ENCODE results near the gene KRTAP12-2.
"Not testable (repeated sequence)": the region's sequence is repeated elsewhere in the genome, so short reads cannot be mapped to it uniquely, and the experiment has no call there.

KRTAP12-2 gene

DNA sequence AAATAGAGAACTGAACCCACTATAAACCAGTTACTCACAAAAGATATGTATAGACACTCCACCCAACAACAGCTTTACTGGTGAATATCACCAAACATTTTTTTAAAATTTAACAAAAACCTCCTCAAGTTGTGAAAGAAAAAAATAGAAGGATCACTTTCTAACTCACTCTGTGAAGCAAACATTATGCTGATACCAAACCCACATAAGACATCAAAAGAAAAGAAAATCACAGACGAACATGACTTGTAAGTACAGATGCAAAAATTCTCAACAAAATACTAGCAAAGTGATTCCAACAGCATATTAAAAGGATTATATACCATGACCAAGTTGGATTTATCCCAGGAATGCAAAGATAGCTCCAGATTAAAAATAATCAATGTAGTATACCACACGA is 25.0 kb upstream of the KRTAP12-2 start:
- no peak overlapping the region for H3K9ac ChIP-seq (ENCODE audit: low read depth, low read length)
- H3K4me3 ChIP-seq (ENCODE audit: low read depth, low read length): no peak overlapping the region
- peaks cover 13% of the 10 kb centered on the region for H3K4me1 ChIP-seq (ENCODE audit: control insufficient read depth, insufficient read depth, low read length)
- H3K27me3 ChIP-seq (ENCODE audit: control insufficient read depth, insufficient read depth, low read length): no peaks in the 10 kb centered on the region
- H3K36me3 ChIP-seq (ENCODE audit: control insufficient read depth, insufficient read depth, low read length): no peaks in the 10 kb centered on the region
- H3K27ac ChIP-seq (ENCODE audit: low read depth, low read length): no peak overlapping the region
- H3K9me3 ChIP-seq (ENCODE audit: control insufficient read depth, insufficient read depth, low read length): peaks cover 3% of the 10 kb centered on the region

DNA sequence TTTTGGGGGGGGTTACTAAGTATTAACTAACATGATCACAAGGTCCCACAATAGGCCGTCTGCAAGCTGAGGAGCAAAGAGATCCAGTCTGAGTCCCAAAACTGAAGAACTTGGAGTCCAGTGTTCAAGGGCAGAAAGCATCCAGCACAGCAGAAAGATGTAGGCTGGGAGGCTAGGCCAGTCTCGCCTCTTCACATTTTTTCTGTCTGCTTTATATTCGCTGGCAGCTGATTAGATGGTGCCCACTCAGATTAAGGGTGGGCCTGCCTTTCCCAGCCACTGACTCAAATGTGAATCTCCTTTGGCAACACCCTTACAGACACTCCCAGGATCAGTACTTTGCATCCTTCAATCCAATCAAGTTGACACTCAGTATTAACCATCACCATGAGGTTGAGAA is 23.0 kb upstream of the KRTAP12-2 start:
- peaks cover 17% of the 10 kb centered on the region for H3K4me1 ChIP-seq (ENCODE audit: control insufficient read depth, insufficient read depth, low read length)
- not testable (repeated sequence) for H3K27me3 ChIP-seq (ENCODE audit: control insufficient read depth, insufficient read depth, low read length); H3K4me3 ChIP-seq (ENCODE audit: low read depth, low read length); H3K9ac ChIP-seq (ENCODE audit: low read depth, low read length); H3K36me3 ChIP-seq (ENCODE audit: control insufficient read depth, insufficient read depth, low read length); H3K27ac ChIP-seq (ENCODE audit: low read depth, low read length); H3K9me3 ChIP-seq (ENCODE audit: control insufficient read depth, insufficient read depth, low read length)

DNA sequence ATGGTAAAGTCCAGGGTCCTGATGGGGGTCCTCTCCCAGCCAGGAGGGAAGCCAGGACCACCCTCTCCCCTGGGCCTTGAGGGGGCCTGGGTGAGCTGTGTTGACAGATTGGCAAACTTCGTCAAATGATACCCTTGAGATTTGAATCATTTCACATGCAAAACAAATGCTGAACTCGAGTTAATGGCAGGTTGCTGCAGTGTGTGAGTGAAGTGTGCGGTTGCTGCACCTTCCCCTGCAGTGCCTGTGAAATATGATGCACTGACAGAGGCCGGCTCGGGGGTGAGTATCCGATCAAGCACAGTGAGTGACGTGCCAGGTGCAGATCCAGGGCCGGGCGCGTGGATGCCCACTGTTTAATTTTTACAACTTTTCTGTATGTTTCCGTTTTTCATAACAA is 20.9 kb upstream of the KRTAP12-2 start:
- Histone ChIP-seq H3K36me3 (ENCODE audit: control insufficient read depth, insufficient read depth, low read length) (no peaks in the 10 kb centered on the region), H3K4me1 (ENCODE audit: control insufficient read depth, insufficient read depth, low read length) (peaks cover 17% of the 10 kb centered on the region), H3K27me3 (ENCODE audit: control insufficient read depth, insufficient read depth, low read length) (no peaks in the 10 kb centered on the region), H3K27ac (ENCODE audit: low read depth, low read length) (no peak overlapping the region), H3K9ac (ENCODE audit: low read depth, low read length) (no peak overlapping the region), H3K9me3 (ENCODE audit: control insufficient read depth, insufficient read depth, low read length) (no peaks in the 10 kb centered on the region), H3K4me3 (ENCODE audit: low read depth, low read length) (no peak overlapping the region)

DNA sequence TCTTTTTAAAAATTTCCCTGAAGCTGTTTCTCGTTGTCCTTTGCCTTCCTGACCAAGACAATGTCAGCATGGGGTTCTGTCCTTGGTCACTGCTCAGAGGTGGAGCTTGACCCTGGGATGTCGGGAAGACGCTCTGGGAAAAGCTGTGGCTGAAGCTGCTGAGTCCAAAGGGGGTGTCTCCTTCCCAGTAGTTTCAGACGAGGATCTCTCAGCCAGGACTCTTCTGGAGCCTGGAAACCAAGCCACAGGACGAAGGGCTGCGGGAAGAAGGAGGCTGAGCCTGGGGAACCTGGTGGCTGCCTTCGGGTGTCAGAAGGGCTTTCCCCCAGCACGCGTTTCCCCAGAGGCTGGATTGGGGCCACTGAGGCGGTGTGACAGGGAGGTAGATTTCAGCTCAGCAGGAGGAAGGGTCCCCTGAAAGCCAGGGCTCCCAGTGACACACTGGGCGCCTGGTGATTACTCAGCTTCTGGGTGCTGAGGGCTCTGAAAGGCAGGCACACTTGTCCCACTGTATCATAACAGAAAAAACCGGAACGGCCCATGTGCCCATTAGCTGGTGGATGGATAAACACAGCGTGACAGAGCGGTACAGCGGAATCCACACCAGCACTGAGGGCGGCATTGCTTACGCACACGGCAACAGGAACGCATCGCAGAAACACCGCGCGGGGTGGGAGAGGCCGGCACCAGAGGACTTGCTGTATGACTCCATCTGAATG is 20.3 kb upstream of the KRTAP12-2 start:
- Histone ChIP-seq H3K27ac (ENCODE audit: low read depth, low read length) (peak overlapping the region; percentile 64), H3K4me1 (ENCODE audit: control insufficient read depth, insufficient read depth, low read length) (peaks cover 17% of the 10 kb centered on the region), H3K9me3 (ENCODE audit: control insufficient read depth, insufficient read depth, low read length) (no peaks in the 10 kb centered on the region), H3K4me3 (ENCODE audit: low read depth, low read length) (no peak overlapping the region), H3K27me3 (ENCODE audit: control insufficient read depth, insufficient read depth, low read length) (no peaks in the 10 kb centered on the region), H3K9ac (ENCODE audit: low read depth, low read length) (no peak overlapping the region), H3K36me3 (ENCODE audit: control insufficient read depth, insufficient read depth, low read length) (no peaks in the 10 kb centered on the region)

DNA sequence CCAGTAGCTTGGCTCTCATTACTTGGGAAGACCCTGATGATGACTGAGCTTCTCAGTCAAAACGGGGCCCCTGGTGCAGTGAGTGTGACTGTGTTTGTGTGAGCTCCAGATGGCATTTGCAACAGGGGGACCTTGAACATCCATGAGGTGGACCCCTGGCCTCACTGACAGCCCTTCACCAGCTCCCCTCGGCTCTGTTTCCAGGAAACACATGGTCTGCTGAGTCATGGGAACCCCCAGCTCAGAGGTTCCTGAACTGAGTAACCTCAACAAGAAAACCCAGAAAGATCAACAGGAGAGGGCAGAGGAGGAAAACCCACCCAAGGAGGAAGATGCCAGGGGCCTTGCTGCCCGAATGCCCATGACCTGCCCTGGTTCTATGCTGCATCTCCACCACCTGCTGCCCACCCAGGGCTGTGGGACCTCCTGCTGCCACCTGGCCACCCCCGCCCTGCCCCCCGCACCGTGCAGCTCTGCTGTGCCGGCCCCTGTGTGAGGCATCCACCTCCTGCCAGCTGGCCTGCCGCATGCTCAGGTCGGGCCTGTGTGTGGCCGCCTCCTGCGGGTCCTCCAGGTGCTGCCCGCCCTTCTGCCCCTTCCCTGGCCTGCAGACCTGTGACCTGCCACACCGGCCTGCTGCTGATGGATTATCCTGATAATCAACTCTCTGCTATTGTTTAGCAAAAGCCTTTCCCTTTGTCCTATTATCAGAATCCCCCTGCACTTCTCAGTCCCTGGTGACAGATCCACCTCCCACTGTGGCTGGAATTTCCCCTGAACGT is 19.5 kb upstream of the KRTAP12-2 start:
- Histone ChIP-seq H3K36me3 (ENCODE audit: control insufficient read depth, insufficient read depth, low read length) (no peaks in the 10 kb centered on the region), H3K27me3 (ENCODE audit: control insufficient read depth, insufficient read depth, low read length) (no peaks in the 10 kb centered on the region), H3K9ac (ENCODE audit: low read depth, low read length) (no peak overlapping the region), H3K4me1 (ENCODE audit: control insufficient read depth, insufficient read depth, low read length) (peaks cover 17% of the 10 kb centered on the region), H3K27ac (ENCODE audit: low read depth, low read length) (peak overlapping the region; percentile 64), H3K4me3 (ENCODE audit: low read depth, low read length) (no peak overlapping the region), H3K9me3 (ENCODE audit: control insufficient read depth, insufficient read depth, low read length) (no peaks in the 10 kb centered on the region)

DNA sequence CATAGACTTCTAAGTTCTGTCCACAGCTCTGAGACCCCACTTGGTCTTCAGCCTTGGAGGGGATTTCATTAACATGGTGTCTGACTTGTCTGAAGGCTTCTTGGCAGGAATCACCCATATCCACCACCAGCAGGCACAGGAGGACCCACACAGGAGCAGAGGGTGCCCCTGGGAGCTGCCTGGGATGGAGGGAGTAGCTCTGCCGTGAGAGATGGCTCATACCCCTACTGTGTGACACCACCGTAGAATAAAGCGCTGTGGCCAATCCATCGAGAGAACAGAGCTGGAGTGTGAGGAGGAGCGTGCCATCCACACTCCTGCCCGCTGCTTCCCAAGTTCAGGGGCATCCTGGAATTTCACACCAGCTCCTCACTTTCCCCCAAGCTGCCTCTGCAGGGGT is 18.3 kb upstream of the KRTAP12-2 start:
- not testable (repeated sequence) for H3K27ac ChIP-seq (ENCODE audit: low read depth, low read length); H3K36me3 ChIP-seq (ENCODE audit: control insufficient read depth, insufficient read depth, low read length); H3K9ac ChIP-seq (ENCODE audit: low read depth, low read length); H3K9me3 ChIP-seq (ENCODE audit: control insufficient read depth, insufficient read depth, low read length); H3K27me3 ChIP-seq (ENCODE audit: control insufficient read depth, insufficient read depth, low read length); H3K4me3 ChIP-seq (ENCODE audit: low read depth, low read length)
- H3K4me1 ChIP-seq (ENCODE audit: control insufficient read depth, insufficient read depth, low read length): peaks cover 17% of the 10 kb centered on the region

DNA sequence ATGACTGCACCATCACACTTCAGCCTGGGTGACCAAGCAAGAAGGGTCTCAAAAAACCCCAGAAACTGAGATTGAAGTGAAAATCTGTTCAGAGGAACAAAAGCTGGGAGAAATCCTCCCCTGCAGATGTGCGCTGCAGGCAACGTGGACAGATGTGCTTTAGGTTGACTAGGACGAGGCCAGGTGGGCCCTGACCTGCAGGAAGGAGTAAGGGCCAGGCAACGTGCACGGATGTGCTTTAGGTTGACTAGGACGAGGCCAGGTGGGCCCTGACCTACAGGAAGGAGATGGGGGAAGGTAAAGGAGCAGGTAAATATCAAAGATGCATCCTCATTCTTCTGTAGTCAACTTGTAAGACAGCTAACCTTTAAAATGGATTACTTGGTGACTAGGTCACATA is 17.8 kb upstream of the KRTAP12-2 start:
- no peaks in the 10 kb centered on the region for H3K27me3 ChIP-seq (ENCODE audit: control insufficient read depth, insufficient read depth, low read length)
- H3K9ac ChIP-seq (ENCODE audit: low read depth, low read length): no peak overlapping the region
- H3K36me3 ChIP-seq (ENCODE audit: control insufficient read depth, insufficient read depth, low read length): no peaks in the 10 kb centered on the region
- no peaks in the 10 kb centered on the region for H3K9me3 ChIP-seq (ENCODE audit: control insufficient read depth, insufficient read depth, low read length)
- peaks cover 17% of the 10 kb centered on the region for H3K4me1 ChIP-seq (ENCODE audit: control insufficient read depth, insufficient read depth, low read length)
- no peak overlapping the region for H3K27ac ChIP-seq (ENCODE audit: low read depth, low read length)
- H3K4me3 ChIP-seq (ENCODE audit: low read depth, low read length): no peak overlapping the region

DNA sequence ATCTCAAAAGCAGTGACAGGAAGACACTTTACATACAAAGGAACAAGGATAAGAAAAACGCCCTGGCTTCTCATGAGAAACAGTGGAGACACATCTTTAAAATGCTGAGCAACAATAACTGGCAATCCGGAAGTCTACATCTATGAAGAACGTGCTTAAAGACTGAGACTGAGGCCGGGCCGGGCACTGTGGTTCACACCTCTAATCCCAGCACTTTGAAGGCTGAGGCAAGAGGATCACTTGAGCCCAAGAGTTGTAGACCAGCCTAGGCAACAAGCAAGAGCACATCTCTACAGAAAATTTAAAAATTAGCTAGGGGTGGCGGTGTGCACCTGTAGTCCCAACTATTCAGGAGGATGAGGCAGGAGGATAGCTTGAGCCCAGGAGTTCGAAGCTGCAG is 17.4 kb upstream of the KRTAP12-2 start:
- Histone ChIP-seq H3K4me3 (ENCODE audit: low read depth, low read length) (no peak overlapping the region), H3K9ac (ENCODE audit: low read depth, low read length) (no peak overlapping the region), H3K27ac (ENCODE audit: low read depth, low read length) (no peak overlapping the region), H3K36me3 (ENCODE audit: control insufficient read depth, insufficient read depth, low read length) (no peaks in the 10 kb centered on the region), H3K4me1 (ENCODE audit: control insufficient read depth, insufficient read depth, low read length) (peaks cover 17% of the 10 kb centered on the region), H3K27me3 (ENCODE audit: control insufficient read depth, insufficient read depth, low read length) (no peaks in the 10 kb centered on the region), H3K9me3 (ENCODE audit: control insufficient read depth, insufficient read depth, low read length) (no peaks in the 10 kb centered on the region)

DNA sequence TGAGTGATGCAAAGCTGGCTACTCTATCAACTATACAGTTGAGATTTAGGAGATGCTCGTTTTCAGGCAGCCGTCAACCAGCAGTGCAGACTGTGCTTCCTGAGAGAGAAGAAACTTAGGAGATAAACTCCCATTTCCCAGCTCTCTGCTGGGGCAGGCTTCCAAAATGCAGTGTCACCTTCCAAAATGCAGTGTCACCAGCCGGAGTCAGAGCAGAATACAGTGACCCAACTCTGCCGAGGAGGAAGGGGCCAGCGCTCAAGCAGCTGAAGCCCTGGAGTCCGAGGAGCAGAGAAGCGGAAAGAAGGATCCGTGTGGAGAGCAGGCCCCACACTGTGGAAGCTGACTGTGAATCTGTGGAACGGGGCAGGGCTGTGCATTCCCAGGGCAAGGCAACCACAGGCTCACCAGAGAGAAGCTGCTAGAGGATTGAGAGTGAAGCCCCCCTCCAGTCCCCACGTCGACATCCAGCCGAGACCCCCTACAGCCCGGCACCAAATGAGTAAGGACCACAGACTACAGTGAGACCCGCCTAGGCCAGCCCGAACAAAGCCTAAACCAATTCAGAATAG is 15.9 kb upstream of the KRTAP12-2 start:
- Histone ChIP-seq H3K4me1 (ENCODE audit: control insufficient read depth, insufficient read depth, low read length) (peaks cover 16% of the 10 kb centered on the region), H3K36me3 (ENCODE audit: control insufficient read depth, insufficient read depth, low read length) (no peaks in the 10 kb centered on the region), H3K9me3 (ENCODE audit: control insufficient read depth, insufficient read depth, low read length) (no peaks in the 10 kb centered on the region), H3K4me3 (ENCODE audit: low read depth, low read length) (no peak overlapping the region), H3K27ac (ENCODE audit: low read depth, low read length) (no peak overlapping the region), H3K27me3 (ENCODE audit: control insufficient read depth, insufficient read depth, low read length) (no peaks in the 10 kb centered on the region), H3K9ac (ENCODE audit: low read depth, low read length) (no peak overlapping the region)

DNA sequence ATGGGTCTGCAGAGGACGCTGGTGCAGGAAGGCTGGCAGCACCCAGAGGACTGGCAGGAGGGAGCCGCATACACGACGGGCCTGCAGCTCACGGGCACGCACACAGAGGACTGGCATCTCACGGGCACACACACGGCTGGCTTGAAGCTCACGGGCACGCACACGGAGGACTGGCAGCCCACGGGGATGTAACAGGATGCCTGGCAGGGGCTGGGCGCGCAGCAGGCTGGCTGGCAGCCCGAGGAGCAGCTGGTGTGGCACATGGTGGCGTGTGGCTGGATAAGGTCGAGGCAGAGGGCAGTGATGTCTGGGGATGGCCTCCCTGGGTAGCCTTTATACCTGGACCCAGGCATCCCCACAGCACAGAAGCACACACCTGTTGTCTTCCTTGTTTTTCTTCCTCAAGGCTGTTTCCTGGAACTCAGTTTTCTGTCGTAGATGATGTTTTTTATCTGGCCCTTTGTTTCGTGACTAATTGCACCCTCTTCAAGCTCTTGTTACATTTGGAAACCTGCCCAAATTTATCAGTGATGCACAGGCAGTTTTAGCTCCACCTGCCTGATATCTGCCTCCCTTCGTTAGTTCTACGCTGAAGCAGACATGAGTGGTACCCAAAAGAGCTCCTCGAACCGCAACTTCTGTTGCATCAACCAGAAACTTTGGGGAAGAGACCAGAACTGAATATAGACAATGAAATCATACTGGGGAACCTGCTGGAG is 15.3 kb upstream of the KRTAP12-2 start, which contains the start of gene KRTAP12-1:
Gene KRTAP12-1, minus strand, starts transcription at position 303 of the 719 bp plus-strand sequence. Its CDS starts 40 bp downstream, at position 263.
- H3K27ac ChIP-seq (ENCODE audit: low read depth, low read length): no peak within 1 kb of the TSS
- no peak within 1 kb of the TSS for H3K9ac ChIP-seq (ENCODE audit: low read depth, low read length)
- peaks cover 9% of the 10 kb centered on the region for H3K4me1 ChIP-seq (ENCODE audit: control insufficient read depth, insufficient read depth, low read length)
- no peaks in the 10 kb centered on the region for H3K27me3 ChIP-seq (ENCODE audit: control insufficient read depth, insufficient read depth, low read length)
- no peaks in the 10 kb centered on the region for H3K36me3 ChIP-seq (ENCODE audit: control insufficient read depth, insufficient read depth, low read length)
- no peak within 1 kb of the TSS for H3K4me3 ChIP-seq (ENCODE audit: low read depth, low read length)
- no peaks in the 10 kb centered on the region for H3K9me3 ChIP-seq (ENCODE audit: control insufficient read depth, insufficient read depth, low read length)

Measured in HUES48 (cell line).